GM19372 (cell line): Measurements from ENCODE around the gene MID1.

ENCODE experiments used
- ATAC-seq: cut with Tn5 transposase; IDR thresholded peaks from one replicate; pipeline ENCODE4 v1.9.1; 2021; ENCODE audit warnings: mild to moderate bottlenecking, low read depth, moderate library complexity; ENCODE audit not compliant: unreplicated experiment

The MID1 gene

GRCh38 chrX:10450229-10450958, 170.0 kb downstream of the MID1 start:
- no peak for ATAC-seq

DNA sequence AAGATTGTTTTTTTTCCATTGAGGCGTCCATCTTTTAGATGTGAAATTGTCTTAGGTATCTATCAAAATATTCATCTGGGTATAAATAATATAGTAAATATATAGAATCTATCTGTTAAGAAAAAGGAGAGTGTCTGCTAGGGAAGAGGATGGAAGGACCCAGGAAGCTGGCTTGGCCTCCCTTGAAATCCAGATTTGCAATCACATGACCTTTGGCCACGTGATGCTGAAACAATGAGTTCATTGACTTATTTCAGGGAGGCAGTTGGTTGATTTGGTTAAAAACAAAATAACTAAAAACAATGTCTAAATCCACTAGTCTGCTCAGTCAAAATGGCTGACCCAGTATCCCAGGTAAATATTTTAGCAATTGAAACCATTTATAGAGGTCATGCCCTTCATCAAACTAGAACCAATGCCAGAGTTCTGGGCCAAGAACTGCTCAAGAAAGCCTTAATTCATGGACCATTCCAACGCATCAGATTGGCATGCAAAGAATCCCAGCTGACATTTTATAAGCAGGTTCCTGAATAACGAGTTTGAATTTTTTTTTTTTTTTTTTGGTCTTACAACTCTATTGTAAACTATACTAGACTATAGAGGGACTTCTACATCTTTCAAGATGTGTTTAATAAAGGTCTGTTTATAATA, 172.7 kb downstream of the MID1 start:
- ATAC-seq: no peak

DNA sequence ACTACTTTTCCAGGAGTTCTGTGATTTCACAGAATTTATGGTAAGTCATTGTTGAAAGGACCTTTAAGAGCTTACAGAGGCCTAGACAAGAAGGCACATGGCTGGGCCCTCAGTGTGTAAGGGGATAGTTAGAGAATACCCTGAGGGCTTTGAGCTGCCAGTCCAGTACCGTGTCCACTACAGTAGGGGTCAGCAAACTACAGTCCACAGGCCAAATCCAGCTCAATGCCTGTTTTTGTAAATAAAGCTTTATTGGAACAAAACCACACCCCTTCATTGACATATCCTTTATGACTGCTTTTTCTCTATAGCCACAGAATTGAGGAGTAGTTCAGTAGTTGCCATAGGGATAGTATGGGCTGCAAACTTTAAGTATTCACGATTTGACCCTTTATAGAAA, 176.2 kb downstream of the MID1 start:
- no peak for ATAC-seq

DNA sequence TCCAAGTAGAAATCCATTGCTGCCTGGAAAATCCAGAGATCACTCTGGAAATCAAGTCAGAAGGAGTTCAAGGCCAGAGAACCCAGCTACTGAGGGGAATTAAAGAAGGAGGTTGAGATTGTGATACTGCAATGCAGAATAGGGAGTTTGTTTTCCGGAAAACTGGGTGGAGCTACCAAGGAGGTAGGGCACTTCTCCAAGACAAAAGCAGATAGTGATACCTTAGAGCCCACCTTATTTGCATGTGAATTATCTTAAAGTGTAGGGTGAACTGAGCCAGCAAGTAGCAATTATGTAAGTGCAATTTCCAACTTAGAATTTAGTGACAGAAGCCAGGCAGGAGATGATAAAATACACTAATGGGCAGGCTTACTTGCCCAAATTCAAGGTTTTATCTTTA, 178.9 kb downstream of the MID1 start:
- no peak for ATAC-seq

DNA sequence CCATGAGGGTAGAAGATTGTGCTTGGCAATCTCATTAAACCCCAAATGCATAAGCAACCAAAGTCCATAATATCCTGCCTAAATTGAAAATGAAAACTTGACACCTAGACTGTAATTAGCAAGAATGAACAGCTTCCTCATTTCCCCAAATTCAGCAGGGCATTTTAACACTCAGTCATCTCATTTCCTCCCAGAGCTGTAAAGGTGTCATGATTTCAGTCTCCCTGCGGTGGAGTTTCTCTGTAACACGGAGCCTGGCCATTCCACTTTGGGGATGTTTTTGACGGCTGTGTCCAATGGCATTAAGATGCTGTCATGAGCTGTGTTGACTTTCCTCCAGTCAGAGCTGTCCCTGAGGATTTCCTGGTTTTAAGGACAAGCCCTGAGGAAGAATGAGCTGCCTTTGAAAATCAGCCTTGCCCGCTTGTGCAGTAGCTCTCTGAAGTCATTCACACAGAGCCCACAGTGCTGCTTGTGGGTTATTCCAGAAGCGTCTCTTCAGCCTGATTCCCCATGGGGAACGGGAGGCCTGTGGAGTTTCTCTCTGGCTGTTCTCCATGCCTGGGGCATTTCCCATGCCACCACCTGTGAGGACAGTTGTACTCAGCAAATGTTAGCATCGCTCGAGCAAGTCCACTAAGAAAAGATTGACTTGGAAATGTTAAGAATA, 187.0 kb downstream of the MID1 start:
- ATAC-seq: no peak

DNA sequence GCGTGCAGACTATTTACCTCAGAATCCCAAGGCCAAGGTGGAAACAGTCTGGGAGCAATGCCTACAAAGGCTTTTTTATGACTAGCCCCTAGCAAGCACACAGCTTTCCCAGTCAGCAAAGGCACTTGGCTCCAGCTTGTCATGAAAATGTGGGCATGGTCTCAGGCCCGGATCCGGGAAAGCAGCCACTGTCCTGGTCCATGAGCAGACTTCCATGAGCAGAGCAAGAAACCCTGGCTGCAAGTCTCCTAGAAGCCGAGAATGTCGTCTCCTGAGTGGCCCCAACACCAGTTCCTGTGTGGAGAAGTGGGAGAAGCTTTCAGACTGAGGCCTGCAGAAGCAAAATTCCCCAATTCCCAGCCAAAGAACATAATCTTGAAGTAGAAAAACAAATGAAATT, 190.5 kb downstream of the MID1 start:
- no peak for ATAC-seq

- no peak for ATAC-seq
Observed at GRCh38 chrX:10427249-10427648, 193.1 kb downstream of the MID1 start.

DNA sequence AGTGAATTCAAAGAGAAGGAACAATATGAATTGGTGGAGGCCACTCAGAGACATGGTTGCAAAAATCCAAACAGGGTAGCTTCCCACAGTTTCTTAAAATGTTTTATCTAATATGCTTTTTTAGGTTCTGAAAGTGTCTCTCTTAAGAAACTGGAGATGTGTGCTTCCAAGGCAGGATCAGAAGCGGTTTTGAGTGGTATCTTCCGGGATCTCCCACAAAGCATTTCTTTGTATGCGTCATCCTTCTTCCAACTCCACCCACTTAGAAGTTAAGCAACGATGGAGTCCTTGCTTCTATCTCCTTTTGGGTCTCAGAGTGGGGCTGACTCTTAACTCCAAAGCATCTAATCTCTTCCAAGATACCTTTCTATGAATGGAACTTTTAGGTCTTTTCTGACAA, 196.7 kb downstream of the MID1 start:
- no peak for ATAC-seq

DNA sequence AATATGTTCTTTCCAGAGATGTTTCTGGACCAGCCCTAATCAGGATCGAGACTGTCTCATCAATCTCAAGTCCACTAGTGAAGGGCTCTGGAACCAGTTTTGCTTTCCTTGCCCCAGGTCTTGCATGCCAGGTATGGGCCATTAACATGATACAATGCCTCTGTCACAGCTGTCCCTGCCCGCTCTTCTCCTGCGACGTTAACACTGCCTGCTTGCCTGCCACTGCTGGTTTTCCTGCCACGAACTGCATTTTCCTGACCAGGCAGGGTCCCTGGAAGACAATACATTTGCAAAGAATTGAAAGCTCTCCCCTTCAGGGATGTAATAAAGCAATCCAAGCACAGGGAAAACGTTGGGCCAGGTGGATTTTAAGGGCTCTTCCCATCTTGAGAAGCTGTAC, 200.3 kb downstream of the MID1 start:
- no peak for ATAC-seq

DNA sequence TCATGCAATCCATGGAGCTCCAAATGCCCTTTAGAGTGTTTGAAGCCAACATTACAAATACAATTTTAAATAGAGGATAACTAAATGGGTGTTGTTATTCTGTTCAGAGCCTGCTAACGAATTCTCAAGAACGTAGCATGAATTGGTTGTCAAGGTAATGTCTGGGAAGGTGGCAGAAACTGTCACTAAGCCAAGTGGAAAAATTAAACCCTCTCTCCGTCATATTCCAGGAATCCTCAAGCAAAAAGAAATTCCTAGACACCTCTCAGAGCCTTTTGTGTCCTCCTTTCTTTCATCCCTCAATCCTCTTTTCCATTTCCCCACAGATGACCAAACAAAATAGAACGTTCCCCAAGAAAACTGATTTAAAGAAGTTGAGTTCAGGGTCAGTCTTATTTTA, 204.0 kb downstream of the MID1 start:
- no peak for ATAC-seq

DNA sequence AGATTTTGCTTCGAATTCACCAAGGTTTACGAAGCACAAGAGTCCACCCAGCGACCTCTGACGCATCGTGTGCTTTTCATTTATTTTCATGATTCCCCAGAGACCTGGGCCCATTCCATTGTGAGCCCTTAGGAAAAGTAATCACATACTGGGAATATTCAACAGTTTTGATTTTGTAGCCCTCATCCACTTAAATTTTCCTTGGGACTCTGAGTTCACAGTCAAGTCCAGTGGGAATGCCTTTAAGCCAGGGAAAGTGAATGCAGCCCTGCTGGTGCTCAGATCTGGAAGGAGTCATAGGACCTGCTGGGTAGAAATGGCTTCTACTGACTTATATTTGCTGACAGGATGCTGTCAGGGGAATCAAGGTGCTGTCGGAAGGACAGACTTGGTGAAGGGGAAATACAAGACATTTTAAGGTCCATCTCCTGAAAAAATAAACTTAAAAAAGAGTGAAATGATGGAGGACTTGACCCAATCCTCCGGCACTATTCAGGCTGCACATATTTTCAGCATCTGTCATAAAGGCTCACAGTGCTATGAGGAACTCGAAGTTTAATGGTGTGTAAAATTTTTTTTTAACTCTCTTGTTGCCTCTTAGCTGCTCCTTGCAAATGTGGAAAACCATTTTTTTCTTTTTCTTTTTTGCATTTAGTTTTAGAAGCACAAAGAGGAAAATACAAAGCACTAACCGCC, 204.9 kb downstream of the MID1 start:
- no peak for ATAC-seq

DNA sequence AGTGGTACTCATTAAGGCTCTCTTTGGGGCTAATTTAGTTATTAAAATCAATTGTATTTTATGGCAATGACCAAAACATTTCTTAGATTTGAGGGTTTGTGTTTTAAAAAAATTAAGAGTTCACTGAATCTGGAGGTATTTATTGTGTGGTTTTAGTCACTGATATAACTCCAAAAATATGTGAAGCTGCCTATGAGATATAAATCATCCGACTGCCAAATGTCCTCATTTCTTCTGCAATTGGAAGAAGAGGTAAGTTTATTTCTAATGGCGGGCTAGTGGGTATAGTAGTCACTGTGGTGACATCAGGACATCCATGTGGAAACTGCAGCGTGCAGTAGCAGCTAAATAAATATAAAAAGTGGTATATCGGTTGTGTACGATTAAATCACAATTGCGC, 205.5 kb downstream of the MID1 start:
- ATAC-seq: no peak

DNA sequence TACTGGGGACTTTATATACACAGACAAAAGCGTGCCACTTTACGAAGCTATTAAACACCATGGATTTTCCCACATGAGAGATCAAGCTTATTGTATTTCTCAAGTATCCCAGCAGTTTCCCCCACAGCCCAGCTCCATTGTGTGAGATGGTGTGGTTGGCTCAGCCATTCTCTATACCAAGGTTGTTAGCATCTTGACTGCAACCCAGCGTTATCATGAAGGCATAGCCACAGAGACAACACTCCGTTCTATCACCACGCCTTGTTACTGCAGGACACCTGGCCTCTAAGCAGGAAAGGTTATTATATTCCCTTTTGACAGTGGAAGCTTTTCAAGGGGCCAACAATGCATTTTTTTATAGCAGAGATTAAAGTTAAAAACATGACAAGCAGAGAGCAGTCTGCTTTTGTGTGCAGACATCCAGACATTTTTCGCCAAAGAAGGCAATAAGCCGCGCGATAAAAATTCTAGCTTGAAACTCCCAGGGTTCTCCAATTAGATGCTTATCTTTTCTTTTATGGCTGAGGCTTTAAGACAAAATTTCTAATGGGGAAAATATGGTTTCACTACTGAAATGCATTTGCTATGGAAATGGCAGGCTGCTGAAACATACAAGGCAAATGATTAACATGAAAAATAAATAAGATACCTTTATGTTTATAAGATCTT, 206.1 kb downstream of the MID1 start:
- ATAC-seq: no peak

- no peak for ATAC-seq
Observed at GRCh38 chrX:10404436-10404835, 215.9 kb downstream of the MID1 start.

- ATAC-seq: no peak
Observed at GRCh38 chrX:10401239-10401638, 219.1 kb downstream of the MID1 start.

GRCh38 chrX:10399043-10399741, 221.2 kb downstream of the MID1 start:
- ATAC-seq: no peak

DNA sequence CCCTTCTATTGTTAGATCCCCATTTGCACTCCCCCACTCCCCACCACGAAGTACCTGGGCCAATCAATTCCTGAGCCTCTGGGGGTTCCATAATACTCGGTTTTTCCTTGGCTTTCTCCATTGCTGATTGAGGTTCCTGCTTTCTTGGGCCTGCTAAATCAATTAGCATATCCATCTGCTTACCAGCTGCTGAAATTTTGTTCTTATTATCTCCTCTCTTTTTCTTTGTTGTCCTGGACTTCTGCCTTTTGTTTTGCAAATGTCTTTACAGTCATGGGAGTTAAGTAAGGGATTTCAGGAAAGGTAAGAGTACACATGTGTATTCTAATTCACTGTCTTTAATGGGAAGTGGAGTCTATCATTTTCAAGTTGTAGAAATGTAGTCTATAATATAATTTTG, 222.2 kb downstream of the MID1 start:
- ATAC-seq: no peak

DNA sequence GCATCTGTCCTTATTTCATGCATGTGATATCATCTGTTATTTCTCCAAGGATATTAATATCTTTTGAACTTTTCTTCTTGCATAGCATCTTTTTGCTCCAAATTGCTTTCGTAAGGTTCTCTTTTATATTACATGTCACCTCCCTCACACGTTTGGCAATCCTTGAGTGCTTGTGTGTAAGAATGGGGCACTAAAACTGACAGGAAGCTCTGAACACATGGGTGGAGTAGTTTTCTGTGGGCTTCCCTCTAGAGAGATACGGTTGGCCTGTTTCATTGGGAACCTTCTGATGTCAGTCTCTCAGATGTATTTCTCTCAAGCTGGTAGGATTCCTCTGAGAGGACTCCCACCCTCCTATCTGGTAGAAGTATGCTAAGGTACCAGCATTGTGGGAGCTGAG, 223.0 kb downstream of the MID1 start:
- no peak for ATAC-seq

- ATAC-seq: no peak
Observed at GRCh38 chrX:10395643-10396042, 224.7 kb downstream of the MID1 start.
